Measurements from ENCODE around the gene NECTIN2.

DNA sequence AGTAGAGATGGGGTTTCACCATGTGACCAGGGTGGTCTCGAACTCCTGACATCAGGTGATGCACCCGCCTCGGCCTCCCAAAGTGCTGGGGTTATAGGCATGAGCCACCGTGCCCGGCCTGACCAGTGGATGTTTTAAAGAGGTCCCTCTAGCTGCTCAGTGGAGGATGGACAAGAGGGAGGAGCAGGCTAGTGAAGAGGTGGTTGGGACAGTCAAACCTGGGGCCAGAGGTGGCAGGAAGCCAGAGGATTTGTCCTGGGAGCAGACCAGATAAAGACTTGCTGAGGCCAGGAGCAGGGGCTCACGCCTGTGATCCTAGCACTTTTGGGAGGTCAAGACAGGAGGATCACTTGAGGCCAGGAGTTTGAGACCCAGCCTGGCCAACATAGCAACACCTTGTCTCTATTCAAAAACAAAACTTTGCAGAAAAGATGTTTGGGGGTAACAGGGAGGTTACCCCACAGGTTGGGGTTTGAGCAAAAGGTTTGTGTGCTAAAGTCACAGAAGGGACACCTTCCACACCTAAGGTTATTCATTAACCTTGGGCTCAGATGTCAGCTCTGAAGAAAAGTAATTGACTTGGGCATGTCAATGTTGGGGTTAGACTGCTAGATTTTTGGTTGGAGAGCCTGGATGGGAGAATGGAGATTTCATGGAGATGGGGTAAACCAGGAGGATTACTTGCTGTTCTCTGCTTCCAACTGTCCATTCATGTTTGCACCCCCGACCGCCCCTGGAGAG is 28.2 kb upstream of the NECTIN2 start:
- TF ChIP-seq, protein P1, sequence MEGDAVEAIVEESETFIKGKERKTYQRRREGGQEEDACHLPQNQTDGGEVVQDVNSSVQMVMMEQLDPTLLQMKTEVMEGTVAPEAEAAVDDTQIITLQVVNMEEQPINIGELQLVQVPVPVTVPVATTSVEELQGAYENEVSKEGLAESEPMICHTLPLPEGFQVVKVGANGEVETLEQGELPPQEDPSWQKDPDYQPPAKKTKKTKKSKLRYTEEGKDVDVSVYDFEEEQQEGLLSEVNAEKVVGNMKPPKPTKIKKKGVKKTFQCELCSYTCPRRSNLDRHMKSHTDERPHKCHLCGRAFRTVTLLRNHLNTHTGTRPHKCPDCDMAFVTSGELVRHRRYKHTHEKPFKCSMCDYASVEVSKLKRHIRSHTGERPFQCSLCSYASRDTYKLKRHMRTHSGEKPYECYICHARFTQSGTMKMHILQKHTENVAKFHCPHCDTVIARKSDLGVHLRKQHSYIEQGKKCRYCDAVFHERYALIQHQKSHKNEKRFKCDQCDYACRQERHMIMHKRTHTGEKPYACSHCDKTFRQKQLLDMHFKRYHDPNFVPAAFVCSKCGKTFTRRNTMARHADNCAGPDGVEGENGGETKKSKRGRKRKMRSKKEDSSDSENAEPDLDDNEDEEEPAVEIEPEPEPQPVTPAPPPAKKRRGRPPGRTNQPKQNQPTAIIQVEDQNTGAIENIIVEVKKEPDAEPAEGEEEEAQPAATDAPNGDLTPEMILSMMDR (conservative IDR thresholded peaks at IDR 0.05; ENCODE audit: low read length), result no peak
- TF ChIP-seq EZH2phosphoT487 (IDR thresholded peaks at IDR 0.05; ENCODE audit: borderline replicate concordance, low read depth, low read length), result no peak
